Measurements from ENCODE around the gene F2RL3. TPM values are rescaled to one million over a fixed set of nuclear protein-coding genes. Genes with fewer than 3 reads are reported as not detected.

Gene F2RL3
- not detected in 2 replicates for total RNA-seq

DNA sequence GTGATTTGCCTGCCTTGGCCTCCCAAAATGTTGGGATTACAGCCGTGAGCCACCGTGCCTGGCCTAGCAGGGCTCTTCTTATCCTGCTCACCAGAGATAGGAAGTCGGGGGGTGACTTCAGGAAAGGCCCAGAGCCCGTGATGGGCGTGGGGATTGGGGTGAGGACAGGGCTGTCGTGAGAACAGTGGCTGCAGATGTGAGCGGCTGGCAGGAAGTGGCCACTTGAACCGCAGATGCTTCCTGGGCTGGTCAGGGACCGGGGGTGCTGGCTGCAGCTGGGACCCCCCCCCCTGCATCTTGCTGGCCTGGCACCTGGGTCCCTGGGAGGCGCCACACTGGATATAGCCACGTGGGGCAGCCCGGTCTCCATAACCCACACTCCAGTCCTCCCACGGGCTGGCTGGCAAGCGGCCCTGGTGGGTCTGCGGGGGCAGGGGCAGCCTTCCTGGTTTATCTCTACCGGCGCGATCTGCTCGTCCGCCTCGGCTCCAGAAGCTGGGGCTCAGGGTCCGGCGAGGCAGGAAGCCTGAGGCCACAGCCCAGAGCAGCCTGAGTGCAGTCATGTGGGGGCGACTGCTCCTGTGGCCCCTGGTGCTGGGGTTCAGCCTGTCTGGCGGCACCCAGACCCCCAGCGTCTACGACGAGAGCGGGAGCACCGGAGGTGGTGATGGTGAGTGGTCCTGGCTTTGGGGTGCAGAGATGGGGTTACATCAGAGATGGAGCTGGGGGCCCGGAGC lies at the start of gene F2RL3:
Gene F2RL3 (plus strand): TSS at position 371 of the 737 bp plus-strand sequence. CDS start 191 bp downstream, at position 562.

Small RNAs within 50 kb of the gene (small RNA-seq; reads per million reads assigned to genes)
- gene RN7SL823P (not detected), gene RN7SL835P (not detected)

Other genes with a start within 250 kb of the F2RL3 start
- 41.8 and 54.0 TPM in 2 replicates for gene SMIM7, start 228.9 kb upstream of the F2RL3 start, total RNA-seq
- 0.73 and 0.78 TPM in 2 replicates for gene TMEM38A, start 227.9 kb upstream of the F2RL3 start, total RNA-seq
- gene NWD1, start 169.2 kb upstream of the F2RL3 start, total RNA-seq: not detected in 2 replicates
- 29.0 and 29.9 TPM in 2 replicates for gene SIN3B, start 59.6 kb upstream of the F2RL3 start, total RNA-seq
- gene CPAMD8, start 137.8 kb downstream of the F2RL3 start, total RNA-seq: 0.20 and 0.73 TPM in 2 replicates
- 3.3 and 6.3 TPM in 2 replicates for gene HAUS8, start 186.5 kb downstream of the F2RL3 start, total RNA-seq
- gene MYO9B, start 186.8 kb downstream of the F2RL3 start, total RNA-seq: 71.3 and 85.0 TPM in 2 replicates